H1 (cell line): ENCODE results near the gene NPL. TPM values are rescaled to one million over a fixed set of nuclear protein-coding genes. Genes with fewer than 3 reads are reported as not detected.

Experiments used
- CTCF ChIA-PET: fragments of 300-600 bp; sonication (Branson Sonifier 250); formaldehyde crosslinking; loops from one replicate; lab custom pipeline; 2021; ENCODE audit not compliant: partially characterized antibody; lab: Charles Lee
- POLR2A ChIA-PET: fragments of 300-600 bp; sonication (Branson Sonifier 250); formaldehyde crosslinking; loops from one replicate; lab custom pipeline; 2021; ENCODE audit warnings: inconsistent platforms; ENCODE audit not compliant: partially characterized antibody; lab: Charles Lee
- DNase-seq, 2 experiments: peaks; one replicate each; pipeline versions ENCODE4 v3.0.0 to v3.0.0-alpha.2; 2010 to 2022; ENCODE audit warnings: low spot score in 2 of 2, low read depth in 1 of 2, mixed read lengths in 1 of 2
- FAIRE-seq: peaks from 2 replicates; lab custom pipeline; 2011; peaks lifted over from hg19 to GRCh38; lab: Jason Lieb, UNC
- H2AFZ ChIP-seq: 2 replicates; pipeline ENCODE4 v1.8.1; 2012; ENCODE audit warnings: low read length, inconsistent platforms
- H2AK5ac ChIP-seq: 2 replicates; pipeline ENCODE4 v1.6.1; 2013; ENCODE audit warnings: low read depth, low read length
- H2BK120ac ChIP-seq: replicated peaks from 2 replicates; pipeline ENCODE3; 2013; ENCODE audit warnings: low read depth, low read length, inconsistent platforms
- H2BK12ac ChIP-seq: 2 replicates; pipeline ENCODE4 v1.6.1; 2013; ENCODE audit warnings: low read depth, low read length
- H2BK15ac ChIP-seq: 2 replicates; pipeline ENCODE4 v1.6.1; 2013; ENCODE audit warnings: low read length
- H2BK20ac ChIP-seq: 2 replicates; pipeline ENCODE4 v1.6.1; 2013; ENCODE audit warnings: low read length
- H2BK5ac ChIP-seq: 2 replicates; pipeline ENCODE4 v1.6.1; 2013; ENCODE audit warnings: low read depth, low read length
- H3K14ac ChIP-seq: 2 replicates; pipeline ENCODE4 v1.6.1; 2013; ENCODE audit warnings: inconsistent platforms; ENCODE audit not compliant: insufficient read length
- H3K18ac ChIP-seq: 2 replicates; pipeline ENCODE4 v1.6.1; 2013; ENCODE audit warnings: low read length; ENCODE audit errors: extremely low read depth
- H3K23ac ChIP-seq: 2 replicates; pipeline ENCODE4 v1.6.1; 2013; ENCODE audit warnings: inconsistent platforms; ENCODE audit not compliant: insufficient read length
- H3K23me2 ChIP-seq: 2 replicates; pipeline ENCODE4 v1.6.1; 2013; ENCODE audit warnings: low read depth, low read length
- H3K27ac ChIP-seq: 2 replicates; pipeline ENCODE4 v1.6.1; 2011; ENCODE audit warnings: low read depth, low read length, inconsistent platforms
- H3K27me3 ChIP-seq, 4 experiments: replicated peaks in 1 of 4; 1 replicate in 1 of 4; 2 replicates in 3 of 4; pipeline versions ENCODE4 v1.6.1 to v1.8.1; 2011 to 2013; ENCODE audit warnings: low read length in 3 of 4, mild to moderate bottlenecking in 3 of 4, inconsistent platforms in 2 of 4, mixed read lengths in 2 of 4, moderate library complexity in 1 of 4; ENCODE audit not compliant: control insufficient read depth in 3 of 4, insufficient read depth in 3 of 4; ENCODE audit errors: extremely low read depth in 1 of 4
- H3K36me3 ChIP-seq, 4 experiments: 2 replicates each; pipeline versions ENCODE4 v1.6.1 to v1.8.1; 2011 to 2013; ENCODE audit warnings: mild to moderate bottlenecking in 4 of 4, low read length in 3 of 4, moderate library complexity in 2 of 4, control low read depth in 1 of 4, inconsistent platforms in 1 of 4; ENCODE audit not compliant: insufficient read depth in 4 of 4, control insufficient read depth in 2 of 4
- H3K4ac ChIP-seq: replicated peaks from 2 replicates; pipeline ENCODE3; 2013; ENCODE audit warnings: low read length, low read depth, mixed read lengths, inconsistent platforms; ENCODE audit not compliant: insufficient read length
- H3K4me1 ChIP-seq, 4 experiments: replicated peaks in 1 of 4; 1 replicate in 1 of 4; 2 replicates in 3 of 4; pipeline versions ENCODE4 v1.6.1 to v1.8.1; 2011 to 2013; ENCODE audit warnings: low read length in 3 of 4, inconsistent platforms in 2 of 4, mixed read lengths in 1 of 4; ENCODE audit not compliant: insufficient read depth in 4 of 4, control insufficient read depth in 3 of 4
- H3K4me2 ChIP-seq, 2 experiments: 2 replicates each; pipeline versions ENCODE4 v1.6.1 to v1.8.1; 2011 to 2013; ENCODE audit warnings: low read depth in 2 of 2, low read length in 2 of 2, control low read depth in 1 of 2, inconsistent platforms in 1 of 2, mild to moderate bottlenecking in 1 of 2; ENCODE audit not compliant: insufficient read depth in 1 of 2
- H3K4me3 ChIP-seq, 4 experiments: fragments of 200-600, 300-600 bp in 1 of 4; sonication (generic), shearing (Covaris generic), sonication (Bioruptor Twin) in 1 of 4; 2 replicates each; pipeline versions ENCODE4 v1.5.1 to v1.8.1; 2011 to 2016; ENCODE audit warnings: low read length in 4 of 4, low read depth in 3 of 4, control low read depth in 2 of 4, inconsistent platforms in 2 of 4, mild to moderate bottlenecking in 2 of 4, mixed read lengths in 1 of 4, moderate library complexity in 1 of 4; ENCODE audit not compliant: insufficient read depth in 2 of 4; ENCODE audit errors: extremely low read depth in 1 of 4
- H3K56ac ChIP-seq: replicated peaks from 2 replicates; pipeline ENCODE3; 2013; ENCODE audit warnings: low read depth, mild to moderate bottlenecking, mixed read lengths, low read length, inconsistent platforms; ENCODE audit not compliant: insufficient read length
- H3K79me1 ChIP-seq: 2 replicates; pipeline ENCODE4 v1.6.1; 2013; ENCODE audit warnings: low read depth, low read length, control low read depth
- H3K79me2 ChIP-seq, 2 experiments: 2 replicates each; pipeline versions ENCODE4 v1.6.1 to v1.8.1; 2012 to 2013; ENCODE audit warnings: low read length in 2 of 2, mild to moderate bottlenecking in 2 of 2, inconsistent platforms in 1 of 2; ENCODE audit not compliant: insufficient read depth in 2 of 2, control insufficient read depth in 1 of 2
- H3K9ac ChIP-seq, 4 experiments: replicated peaks in 1 of 4; 1 replicate in 1 of 4; 2 replicates in 3 of 4; pipeline versions ENCODE4 v1.6.1 to v1.8.1; 2011 to 2013; ENCODE audit warnings: low read depth in 3 of 4, low read length in 3 of 4, control low read depth in 2 of 4, mild to moderate bottlenecking in 2 of 4, moderate library complexity in 2 of 4, inconsistent platforms in 1 of 4; ENCODE audit errors: extremely low read depth in 1 of 4
- H3K9me3 ChIP-seq, 2 experiments: 2 replicates each; pipeline versions ENCODE4 v1.6.1 to v1.8.1; 2012 to 2013; ENCODE audit warnings: mild to moderate bottlenecking in 2 of 2, moderate library complexity in 2 of 2, control low read depth in 1 of 2, inconsistent platforms in 1 of 2, low read depth in 1 of 2, low read length in 1 of 2, mixed read lengths in 1 of 2; ENCODE audit not compliant: insufficient read depth in 2 of 2
- H4K20me1 ChIP-seq, 2 experiments: replicated peaks in 1 of 2; 2 replicates each; pipeline versions ENCODE3 to v1.8.1; 2011 to 2013; ENCODE audit warnings: inconsistent platforms in 2 of 2, low read length in 2 of 2, mild to moderate bottlenecking in 1 of 2; ENCODE audit not compliant: insufficient read depth in 2 of 2, control insufficient read depth in 1 of 2
- H4K5ac ChIP-seq: 2 replicates; pipeline ENCODE4 v1.6.1; 2013; ENCODE audit warnings: low read length, low read depth, mixed read lengths, inconsistent platforms; ENCODE audit not compliant: insufficient read length
- H4K8ac ChIP-seq: 2 replicates; pipeline ENCODE4 v1.8.0; 2013; ENCODE audit warnings: mild to moderate bottlenecking, moderate library complexity, low read length, inconsistent platforms; ENCODE audit not compliant: insufficient read depth; ENCODE audit errors: extremely low read depth
- H4K91ac ChIP-seq: replicated peaks from 2 replicates; pipeline ENCODE3; 2013; ENCODE audit warnings: low read length, mixed read lengths, inconsistent platforms; ENCODE audit not compliant: insufficient read length
- ATF2 ChIP-seq: IDR thresholded peaks from 2 replicates; pipeline ENCODE4 v1.6.1; 2012; ENCODE audit warnings: low read length, inconsistent platforms
- BACH1 ChIP-seq: IDR thresholded peaks from 2 replicates; pipeline ENCODE4 v1.6.1; 2012; ENCODE audit warnings: low read length, improper control_type of control experiment
- BCL11A ChIP-seq, 2 experiments: IDR thresholded peaks; one replicate each; pipeline ENCODE4 v1.6.1; 2011; ENCODE audit warnings: low read depth in 2 of 2, low read length in 2 of 2, mild to moderate bottlenecking in 2 of 2
- CEBPB ChIP-seq: IDR thresholded peaks from 2 replicates; pipeline ENCODE4 v1.6.1; 2012; ENCODE audit warnings: low read depth, low read length
- FOSL1 ChIP-seq: IDR thresholded peaks from 2 replicates; pipeline ENCODE4 v1.6.1; 2011; ENCODE audit warnings: mild to moderate bottlenecking, low read depth, low read length, moderate library complexity; ENCODE audit not compliant: insufficient read depth
- MAX ChIP-seq: IDR thresholded peaks from 2 replicates; pipeline ENCODE4 v1.6.1; 2012; ENCODE audit warnings: inconsistent platforms
- NANOG ChIP-seq: IDR thresholded peaks from 2 replicates; pipeline ENCODE4 v1.6.1; 2011; ENCODE audit warnings: low read length, low read depth, mild to moderate bottlenecking, inconsistent platforms; ENCODE audit not compliant: insufficient read depth, poor library complexity, severe bottlenecking
- RBBP5 ChIP-seq: IDR thresholded peaks from 2 replicates; pipeline ENCODE4 v1.7.1; 2012; ENCODE audit warnings: low read depth, mild to moderate bottlenecking, inconsistent platforms, low read length, moderate library complexity, borderline replicate concordance
- SIX5 ChIP-seq: IDR thresholded peaks from 2 replicates; pipeline ENCODE4 v1.6.1; 2011; ENCODE audit warnings: mild to moderate bottlenecking, low read depth, low read length
- TAF1 ChIP-seq: IDR thresholded peaks from 2 replicates; pipeline ENCODE4 v1.6.1; 2011; ENCODE audit warnings: mild to moderate bottlenecking, low read depth, low read length
- USF2 ChIP-seq: IDR thresholded peaks from 2 replicates; pipeline ENCODE4 v1.6.1; 2011; ENCODE audit warnings: low read length, improper control_type of control experiment
- YY1 ChIP-seq: IDR thresholded peaks from 2 replicates; pipeline ENCODE4 v1.6.1; 2011; ENCODE audit warnings: low read depth, mild to moderate bottlenecking, low read length
- WGBS, 2 experiments: shearing (Covaris generic) in 1 of 2; methylation state at CpG; one replicate each; pipeline versions ENCODE4 v1.1.6 to v1.1.7; 2013 to 2015; ENCODE audit warnings: low lambda C conversion rate in 2 of 2, mixed read lengths in 2 of 2, inconsistent platforms in 1 of 2, low coverage in 1 of 2, missing lambda C conversion rate in 1 of 2; ENCODE audit not compliant: insufficient replicate concordance in 2 of 2, insufficient coverage in 1 of 2, insufficient read length in 1 of 2; ENCODE audit errors: extremely low coverage in 1 of 2, missing lambda C conversion rate in 1 of 2; 5-methylcytosine and 5-hydroxymethylcytosine counted together
- polyA plus RNA-seq, 7 experiments: library from polyadenylated mRNA; depleted of rRNA in 3 of 7; stranded (reverse) in 5 of 7; unstranded in 2 of 7; fragments of >200 nt in 5 of 7; fragments of 200-250 nt in 2 of 7; gene quantifications; 1 replicate in 5 of 7; 2 replicates in 1 of 7; 4 replicates in 1 of 7; pipeline versions ENCODE4 v1.2.1 to v1.2.3, GENCODE V29; 2011 to 2013; ENCODE audit warnings: missing spikeins in 2 of 7, mixed read lengths in 2 of 7
- total RNA-seq: library from RNA; stranded (reverse); fragmentation: NEBNext Ultra II Directional; extraction: Animal tissue kit (Norgen Biotek cat#: 25700); gene quantifications from 2 replicates; pipeline ENCODE4 v1.2.1, GENCODE V29; 2021

NPL gene
- total and polyA plus RNA-seq, 2 of the 8 experiments (the other 6 are each of a cell fraction or from before 2014, with no cell fraction given), result 2.2 to 4.4 TPM

- Histone ChIP-seq H4K20me1 (peaks cover 2 to 4% of the 10 kb centered on the region in 2 experiments), H3K4me3 (no peak overlapping the region), H3K14ac (no peak overlapping the region), H4K8ac (no peak overlapping the region), H2BK5ac (no peak overlapping the region), H3K23me2 (no peaks in the 10 kb centered on the region), H2AK5ac (no peak overlapping the region), H3K79me2 (peaks cover 0 to 70% of the 10 kb centered on the region in 2 experiments; a peak in 3 of 4 replicates), H2BK15ac (no peak overlapping the region), H2AFZ (no peak overlapping the region), H3K56ac (no peak overlapping the region), H3K27me3 (no peaks in the 10 kb centered on the region), H3K4me1 (no peaks in the 10 kb centered on the region), H3K36me3 (peaks cover 43 to 100% (median 94%) of the 10 kb centered on the region in 4 experiments), H3K79me1 (no peaks in the 10 kb centered on the region), H3K18ac (no peak overlapping the region), H2BK20ac (no peak overlapping the region), H4K91ac (no peak overlapping the region), H3K4me2 (no peak overlapping the region), H2BK12ac (no peak overlapping the region), H3K9me3 (no peaks in the 10 kb centered on the region), H3K9ac (no peak overlapping the region), H3K23ac (no peak overlapping the region), H3K27ac (no peak overlapping the region), H2BK120ac (no peak overlapping the region), H3K4ac (no peak overlapping the region), H4K5ac (no peak overlapping the region)
- DNase-seq (no peak), FAIRE-seq (no peak)
- ChIA-PET CTCF (no interaction called here), POLR2A (interaction anchor here (0.8 to 8.2 kb wide), 8 partner anchors 9 to 29 kb away, joined by 3 to 93 read pairs (median 8); no protein-coding TSS in a partner anchor)
- WGBS, 2 experiments, result 95% methylated on average over 4 of the region's 4 CpGs; no CpG with 5 or more reads in 1 of the 2 experiments
- TF ChIP-seq NANOG, result no peak
- TF ChIP-seq USF2, result no peak
- TF ChIP-seq FOSL1, result no peak
- no peak for TF ChIP-seq CEBPB
- TF ChIP-seq BACH1, result no peak
- TF ChIP-seq MAX, result no peak
- no peak for TF ChIP-seq TAF1
- TF ChIP-seq ATF2, result no peak
- TF ChIP-seq BCL11A (IDR thresholded peaks at IDR 0.05; ENCODE audit: low read depth in 2 of 2, low read length in 2 of 2), result no peak
- no peak for TF ChIP-seq RBBP5
- TF ChIP-seq SIX5, result no peak
- no peak for TF ChIP-seq YY1
Observed at GRCh38 chr1:182860658-182861057, 71.1 kb downstream of the NPL start.
